ENCODE measurements around the gene CHRM2.

- TF ChIP-seq CTCF (IDR thresholded peaks at IDR 0.05) (no peak), EP300 (IDR thresholded peaks at IDR 0.05) (no peak), POLR2A (IDR thresholded peaks at IDR 0.05) (no peak)
Observed at GRCh38 chr7:136900005-136900404, 31.6 kb downstream of the CHRM2 start.
